GM12878 (cell line): ENCODE measurements around the gene OXT. TPM values are rescaled to one million over a fixed set of nuclear protein-coding genes. Genes with fewer than 3 reads are reported as not detected.

Experiments used
- ATAC-seq: fragments of 200-7000 bp; cut with Tn5 transposase; 3 replicates; pipeline ENCODE4 v1.9.1; 2020; ENCODE audit warnings: mild to moderate bottlenecking, moderate library complexity
- BruUV-seq: library from RNA; stranded (reverse); fragments of 400-500 nt; replicated peaks from 2 replicates; lab custom pipeline; 2021; lab: Mats Ljungman, UMichigan
- CTCF ChIA-PET: fragments of 300-600 bp; sonication (Branson Sonifier 250); formaldehyde crosslinking; extraction: SDS; loops from one replicate; lab custom pipeline; 2021; ENCODE audit warnings: inconsistent platforms; lab: Yijun Ruan, JAX
- POLR2A ChIA-PET: fragments of 350-600 bp; formaldehyde crosslinking; extraction: SDS; loops from one replicate; lab custom pipeline; 2021; ENCODE audit warnings: inconsistent platforms; lab: Charles Lee
- RAD21 ChIA-PET: fragments of 300-600 bp; sonication (Branson Sonifier 250); formaldehyde crosslinking; loops from one replicate; lab custom pipeline; 2023; ENCODE audit warnings: antibody characterized with exemption; ENCODE audit not compliant: unreplicated experiment; lab: Charles Lee
- SMC1A ChIA-PET: fragments of 300-600 bp; sonication (Branson Sonifier 250); formaldehyde crosslinking; loops from one replicate; lab custom pipeline; 2023; ENCODE audit not compliant: unreplicated experiment, uncharacterized antibody; lab: Charles Lee
- DNase-seq: peaks from one replicate; pipeline ENCODE4 v3.0.0-alpha.2; 2011; ENCODE audit warnings: low read depth, low spot score
- FAIRE-seq: peaks from 3 replicates; lab custom pipeline; 2011; peaks lifted over from hg19 to GRCh38; lab: Jason Lieb, UNC
- H2AFZ ChIP-seq: 2 replicates; pipeline ENCODE4 v1.6.0; 2011; ENCODE audit warnings: low read depth, low read length, control low read depth; ENCODE audit not compliant: control insufficient read depth
- H3K27ac ChIP-seq: 2 replicates; pipeline ENCODE4 v1.5.1; 2011; ENCODE audit warnings: control low read depth; ENCODE audit not compliant: control insufficient read depth, insufficient read depth
- H3K27me3 ChIP-seq, 2 experiments: replicated peaks in 1 of 2; 2 replicates each; pipeline versions ENCODE4 v1.6.0 to v1.6.1; 2011; ENCODE audit warnings: low read length in 1 of 2; ENCODE audit not compliant: control insufficient read depth in 2 of 2, insufficient read depth in 2 of 2
- H3K36me3 ChIP-seq, 2 experiments: 2 replicates each; pipeline ENCODE4 v1.5.1; 2011; ENCODE audit warnings: low read length in 1 of 2; ENCODE audit not compliant: control insufficient read depth in 2 of 2, insufficient read depth in 2 of 2
- H3K4me1 ChIP-seq: 2 replicates; pipeline ENCODE4 v1.6.1; 2011; ENCODE audit warnings: mild to moderate bottlenecking, low read length, moderate library complexity, mixed read lengths; ENCODE audit not compliant: control insufficient read depth, insufficient read depth
- H3K4me2 ChIP-seq: 2 replicates; pipeline ENCODE4 v1.6.0; 2011; ENCODE audit warnings: control low read depth; ENCODE audit not compliant: control insufficient read depth, insufficient read depth
- H3K4me3 ChIP-seq: fragments of 200-600 bp; sonication (generic); 2 replicates; pipeline ENCODE4 v1.5.1; 2016
- H3K79me2 ChIP-seq: 2 replicates; pipeline ENCODE4 v1.6.0; 2011; ENCODE audit warnings: low read length; ENCODE audit not compliant: control insufficient read depth, insufficient read depth
- H3K9ac ChIP-seq: 2 replicates; pipeline ENCODE4 v1.8.0; 2011; ENCODE audit warnings: low read length, control low read depth, mixed read lengths; ENCODE audit not compliant: control insufficient read depth, insufficient read depth
- H3K9me3 ChIP-seq: replicated peaks from 3 replicates; pipeline ENCODE4 v1.5.1; 2011; ENCODE audit warnings: mild to moderate bottlenecking, low read length; ENCODE audit not compliant: control insufficient read depth, insufficient read depth
- H4K20me1 ChIP-seq: 2 replicates; pipeline ENCODE4 v1.6.0; 2011; ENCODE audit not compliant: control insufficient read depth, insufficient read depth
- BCL11A ChIP-seq: IDR thresholded peaks from 2 replicates; pipeline ENCODE4 v1.6.1; 2011; ENCODE audit warnings: low read depth, low read length
- BCL3 ChIP-seq: IDR thresholded peaks from 2 replicates; pipeline ENCODE4 v1.6.1; 2011; ENCODE audit warnings: borderline replicate concordance, low read depth, mild to moderate bottlenecking, moderate library complexity, low read length; ENCODE audit not compliant: insufficient read depth, poor library complexity, severe bottlenecking
- IKZF1 ChIP-seq: fragments of 450-650 bp; conservative IDR thresholded peaks from 2 replicates; pipeline ENCODE4 v1.6.1; 2017; ENCODE audit warnings: antibody characterized with exemption, mild to moderate bottlenecking
- NR2C2 ChIP-seq: IDR thresholded peaks from 2 replicates; pipeline ENCODE4 v1.6.1; 2011; ENCODE audit warnings: borderline replicate concordance, low read depth; ENCODE audit not compliant: control insufficient read depth, insufficient read length
- RAD21 ChIP-seq: IDR thresholded peaks from 2 replicates; pipeline ENCODE4 v1.6.1; 2011; ENCODE audit warnings: mild to moderate bottlenecking, low read depth, low read length, moderate library complexity; ENCODE audit not compliant: insufficient read depth
- RELB ChIP-seq: fragments of 450-650 bp; IDR thresholded peaks from 2 replicates; pipeline ENCODE4 v1.6.1; 2017; ENCODE audit warnings: low read depth, mild to moderate bottlenecking, moderate library complexity
- SIN3A ChIP-seq: IDR thresholded peaks from 2 replicates; pipeline ENCODE4 v1.6.1; 2012; ENCODE audit warnings: low read depth, low read length, improper control_type of control experiment
- TAF1 ChIP-seq: IDR thresholded peaks from 2 replicates; pipeline ENCODE4 v1.6.1; 2011; ENCODE audit warnings: mild to moderate bottlenecking, low read depth, low read length, borderline replicate concordance
- TARDBP ChIP-seq: IDR thresholded peaks from 2 replicates; pipeline ENCODE4 v1.6.1; 2016; ENCODE audit warnings: borderline replicate concordance
- WRNIP1 ChIP-seq: IDR thresholded peaks from 2 replicates; pipeline ENCODE4 v1.6.1; 2011; ENCODE audit warnings: low read depth, low read length, improper control_type of control experiment, borderline replicate concordance
- ZBED1 ChIP-seq: IDR thresholded peaks from 2 replicates; pipeline ENCODE4 v1.6.1; 2016; ENCODE audit warnings: borderline replicate concordance
- ZNF217 ChIP-seq: fragments of 450-650 bp; IDR thresholded peaks from 2 replicates; pipeline ENCODE4 v1.6.1; 2017; ENCODE audit warnings: antibody characterized with exemption, mild to moderate bottlenecking
- ZNF687 ChIP-seq: fragments of 450-650 bp; IDR thresholded peaks from 2 replicates; pipeline ENCODE4 v1.6.1; 2017; ENCODE audit warnings: mild to moderate bottlenecking, moderate library complexity
- WGBS: methylation state at CpG from one replicate; pipeline ENCODE4 v1.1.6; 2016; ENCODE audit warnings: low lambda C conversion rate; ENCODE audit not compliant: insufficient replicate concordance, insufficient coverage; ENCODE audit errors: missing lambda C conversion rate; 5-methylcytosine and 5-hydroxymethylcytosine counted together
- in situ Hi-C: fragments of 300-500 bp; cut with MboI; formaldehyde crosslinking; loops from 9 replicates; pipeline ENCODE4 v1.14.3; 2018; ENCODE audit warnings: mixed read lengths
- intact Hi-C: fragments of 100-400 bp; cut with micrococcal nuclease; formaldehyde crosslinking; loops from one replicate; pipeline ENCODE4 v1.14.2; 2022; ENCODE audit not compliant: unreplicated experiment
- polyA plus RNA-seq, 11 experiments: library from polyadenylated mRNA; depleted of rRNA in 4 of 11; unstranded in 6 of 11; stranded (reverse) in 5 of 11; fragments of >200 nt; fragmentation: Nextera tagmentation in 4 of 11; fragmentation: Illumina TruSeq in 1 of 11; extraction: Ambion mirVana in 4 of 11; extraction: Trizol in 1 of 11; gene quantifications; 1 replicate in 1 of 11; 2 replicates in 10 of 11; pipeline versions ENCODE4 v1.2.1 to v1.2.3, GENCODE V29; 2011 to 2016; ENCODE audit warnings: inconsistent platforms in 2 of 11, missing spikeins in 2 of 11, low read depth in 1 of 11
- total RNA-seq, 4 experiments: library from RNA; depleted of rRNA in 3 of 4; stranded (reverse); fragments of >200 nt in 3 of 4; fragmentation: Illumina TruSeq in 1 of 4; extraction: Trizol in 1 of 4; gene quantifications; 2 replicates each; pipeline versions ENCODE4 v1.2.1 to v1.2.3, GENCODE V29; 2013 to 2021

The OXT gene
- total and polyA plus RNA-seq, 10 of the 15 experiments (the other 5 are each of a cell fraction or from before 2014, with no cell fraction given), result not detected

GRCh38 chr20:3068986-3069900, 2.2 kb upstream of the OXT start:
- H2AFZ ChIP-seq, result no peak overlapping the region
- 83% methylated on average over 8 of the region's 8 CpGs for WGBS
- peaks cover 14% of the 10 kb centered on the region for H3K4me1 ChIP-seq
- H3K27me3 ChIP-seq, result peaks cover 0 to 2% of the 10 kb centered on the region in 2 experiments; a peak in 3 of 4 replicates
- ChIA-PET SMC1A (interaction anchor here (2.2 kb wide), 1 partner anchor 8 kb away, joined by 5 read pairs; no protein-coding TSS in a partner anchor), RAD21 (interaction anchor here (0.6 kb wide), 1 partner anchor 607 kb away, joined by 3 read pairs; no protein-coding TSS in a partner anchor), POLR2A (no interaction called here), CTCF (interaction anchor here (0.5 to 2.5 kb wide), 4 partner anchors 16 to 438 kb away, joined by 3 to 11 read pairs (median 4); no protein-coding TSS in a partner anchor)
- no TSS peak for BruUV-seq
- FAIRE-seq (no peak), ATAC-seq (peak; percentile 52), DNase-seq (no peak)
- no peak overlapping the region for H3K4me3 ChIP-seq
- no peak overlapping the region for H3K4me2 ChIP-seq
- H3K36me3 ChIP-seq, result no peaks in the 10 kb centered on the region
- H4K20me1 ChIP-seq, result no peaks in the 10 kb centered on the region
- H3K27ac ChIP-seq, result no peak overlapping the region
- no peak overlapping the region for H3K9ac ChIP-seq
- in situ Hi-C loops (no loop called here), intact Hi-C loops (no loop called here)
- H3K9me3 ChIP-seq, result no peaks in the 10 kb centered on the region; the same call in 2 of the 3 replicates
- no peaks in the 10 kb centered on the region for H3K79me2 ChIP-seq
- TF ChIP-seq NR2C2 (no peak), BCL11A (no peak), ZNF217 (no peak), RELB (no peak), SIN3A (no peak), WRNIP1 (no peak), TAF1 (no peak), ZNF687 (no peak), ZBED1 (no peak), RAD21 (peak; percentile 31; the same call in 1 of the 2 replicates), IKZF1 (no peak), BCL3 (no peak), TARDBP (no peak)
